Liver (tissue), 9 donors: ENCODE data around the gene TNFRSF8. TPM values are rescaled to one million over a fixed set of nuclear protein-coding genes. Genes with fewer than 3 reads are reported as not detected.
A peak's percentile ranks its signal among the peaks of the same experiment; 100 is the strongest.

Experiments used
- DNase-seq: peaks from one replicate; pipeline ENCODE4 v3.0.0-alpha.2; 2017; ENCODE audit warnings: low spot score
- H3K27ac ChIP-seq, 2 donors: one replicate each; pipeline ENCODE4 v1.7.0; 2013; ENCODE audit warnings: inconsistent platforms in 2 of 2, low read length in 2 of 2, control low read depth in 1 of 2, low read depth in 1 of 2, mild to moderate bottlenecking in 1 of 2
- H3K27me3 ChIP-seq, 4 donors: one replicate each; pipeline versions ENCODE4 v1.6.1 to v1.7.0; 2013; ENCODE audit warnings: low read length in 3 of 4, inconsistent platforms in 1 of 4, mild to moderate bottlenecking in 1 of 4, moderate library complexity in 1 of 4; ENCODE audit not compliant: control insufficient read depth in 4 of 4, insufficient read depth in 4 of 4
- H3K36me3 ChIP-seq, 4 donors: one replicate each; pipeline versions ENCODE4 v1.6.1 to v1.7.0; 2013; ENCODE audit warnings: low read length in 3 of 4, mild to moderate bottlenecking in 3 of 4, low read depth in 1 of 4, moderate library complexity in 1 of 4; ENCODE audit not compliant: control insufficient read depth in 4 of 4, insufficient read depth in 3 of 4
- H3K4me1 ChIP-seq, 4 donors: one replicate each; pipeline versions ENCODE4 v1.6.1 to v1.7.0; 2013; ENCODE audit warnings: low read length in 3 of 4, mild to moderate bottlenecking in 3 of 4, moderate library complexity in 1 of 4; ENCODE audit not compliant: control insufficient read depth in 4 of 4, insufficient read depth in 4 of 4
- H3K4me3 ChIP-seq, 3 donors: one replicate each; pipeline versions ENCODE4 v1.6.1 to v1.7.0; 2013; ENCODE audit warnings: low read length in 3 of 3, control low read depth in 1 of 3, low read depth in 1 of 3, mild to moderate bottlenecking in 1 of 3
- H3K9ac ChIP-seq, 2 donors: one replicate each; pipeline ENCODE4 v1.7.0; 2013; ENCODE audit warnings: low read length in 2 of 2, mild to moderate bottlenecking in 2 of 2, moderate library complexity in 2 of 2, control low read depth in 1 of 2, low read depth in 1 of 2
- H3K9me3 ChIP-seq, 4 donors: one replicate each; pipeline versions ENCODE4 v1.6.1 to v1.7.0; 2013; ENCODE audit warnings: low read length in 3 of 4; ENCODE audit not compliant: control insufficient read depth in 4 of 4
- ATF3 ChIP-seq: IDR thresholded peaks from 2 replicates; pipeline ENCODE4 v1.6.1; 2016; ENCODE audit warnings: antibody characterized with exemption
- EGR1 ChIP-seq, 2 donors: IDR thresholded peaks; 2 replicates each; pipeline ENCODE4 v1.6.1; 2016 to 2018; ENCODE audit warnings: antibody characterized with exemption in 2 of 2, low read depth in 2 of 2
- FOXA1 ChIP-seq: IDR thresholded peaks from 2 replicates; pipeline ENCODE4 v1.6.1; 2016; ENCODE audit warnings: antibody characterized with exemption
- FOXA2 ChIP-seq: IDR thresholded peaks from 2 replicates; pipeline ENCODE4 v1.6.1; 2016; ENCODE audit warnings: antibody characterized with exemption
- GABPA ChIP-seq, 2 donors: IDR thresholded peaks in 1 of 2; conservative IDR thresholded peaks in 1 of 2; 2 replicates each; pipeline ENCODE4 v1.6.1; 2016; ENCODE audit warnings: antibody characterized with exemption in 2 of 2, mild to moderate bottlenecking in 1 of 2, moderate library complexity in 1 of 2
- HNF4G ChIP-seq: IDR thresholded peaks from 2 replicates; pipeline ENCODE4 v1.6.1; 2016; ENCODE audit warnings: antibody characterized with exemption
- NR2F2 ChIP-seq: IDR thresholded peaks from 2 replicates; pipeline ENCODE4 v1.6.1; 2016; ENCODE audit warnings: antibody characterized with exemption
- RXRA ChIP-seq, 2 donors: IDR thresholded peaks; 2 replicates each; pipeline ENCODE4 v1.6.1; 2017 to 2018; ENCODE audit warnings: antibody characterized with exemption in 2 of 2, mild to moderate bottlenecking in 1 of 2
- SP1 ChIP-seq: IDR thresholded peaks from 2 replicates; pipeline ENCODE4 v1.6.1; 2018; ENCODE audit warnings: antibody characterized with exemption, mild to moderate bottlenecking
- TAF1 ChIP-seq: conservative IDR thresholded peaks from 2 replicates; pipeline ENCODE4 v1.6.1; 2016; ENCODE audit warnings: antibody characterized with exemption, mild to moderate bottlenecking
- YY1 ChIP-seq: IDR thresholded peaks from 2 replicates; pipeline ENCODE4 v1.6.1; 2016; ENCODE audit warnings: antibody characterized with exemption, mild to moderate bottlenecking
- whole genome bisulfite sequencing: extraction: QIAGEN DNeasy Blood & Tissue Kit; methylation state at CpG from one replicate; pipeline ENCODE4 v1.1.7; 2013; 5-methylcytosine and 5-hydroxymethylcytosine counted together
- polyA plus RNA-seq, 2 donors: library from polyadenylated mRNA; stranded (reverse) in 1 of 2; unstranded in 1 of 2; fragments of 200-250 nt in 1 of 2; fragments of >200 nt in 1 of 2; fragmentation: Nextera tagmentation in 1 of 2; extraction: Ambion mirVana in 1 of 2; gene quantifications; one replicate each; pipeline versions ENCODE4 v1.2.1 to v1.2.3, GENCODE V29; 2013 to 2015
- total RNA-seq, 2 donors: library from RNA; depleted of rRNA; stranded (reverse); fragments of >200 nt; gene quantifications; one replicate each; pipeline ENCODE4 v1.2.3, GENCODE V29; 2014
- TF ChIP-seq, protein P1 (sequence below): fragments of 150-350 bp; IDR thresholded peaks from 2 replicates; pipeline ENCODE4 v1.5.1; 2017; ENCODE audit warnings: improper control_type of control experiment, low read depth, low read length; ENCODE audit not compliant: missing input control
- donor health status: healthy.
- donor health status: healthy.
- donor health status: healthy.
- donor health status: healthy.
- donor health status: healthy.

The TNFRSF8 gene
- total and polyA plus RNA-seq, 4 donors, result 0.08 to 0.19 (median 0.12) TPM

DNA sequence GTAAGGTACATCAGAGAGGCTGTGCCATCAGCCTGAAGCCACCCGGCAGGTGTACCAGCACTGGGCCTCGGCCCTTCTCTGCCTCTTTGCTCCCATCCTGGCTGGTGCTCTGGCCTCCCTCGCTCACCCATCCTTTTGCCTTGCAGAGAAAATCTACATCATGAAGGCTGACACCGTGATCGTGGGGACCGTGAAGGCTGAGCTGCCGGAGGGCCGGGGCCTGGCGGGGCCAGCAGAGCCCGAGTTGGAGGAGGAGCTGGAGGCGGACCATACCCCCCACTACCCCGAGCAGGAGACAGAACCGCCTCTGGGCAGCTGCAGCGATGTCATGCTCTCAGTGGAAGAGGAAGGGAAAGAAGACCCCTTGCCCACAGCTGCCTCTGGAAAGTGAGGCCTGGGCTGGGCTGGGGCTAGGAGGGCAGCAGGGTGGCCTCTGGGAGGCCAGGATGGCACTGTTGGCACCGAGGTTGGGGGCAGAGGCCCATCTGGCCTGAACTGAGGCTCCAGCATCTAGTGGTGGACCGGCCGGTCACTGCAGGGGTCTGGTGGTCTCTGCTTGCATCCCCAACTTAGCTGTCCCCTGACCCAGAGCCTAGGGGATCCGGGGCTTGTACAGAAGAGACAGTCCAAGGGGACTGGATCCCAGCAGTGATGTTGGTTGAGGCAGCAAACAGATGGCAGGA lies 79.2 kb downstream of the TNFRSF8 start:
- H3K9me3 ChIP-seq, result no peaks in the 10 kb centered on the region
- H3K9ac ChIP-seq, result no peak overlapping the region
- peaks cover 0 to 14% (median 2%) of the 10 kb centered on the region in 4 donors for H3K4me1 ChIP-seq
- DNase-seq, result no peak
- H3K27ac ChIP-seq, result peak overlapping the region in 1 of 2 donors; percentile 68
- WGBS, result 91% methylated on average over 18 of the region's 18 CpGs
- no peak for TF ChIP-seq GABPA (IDR thresholded peaks at IDR 0.05 in 1 of 2, conservative IDR thresholded peaks at IDR 0.05 in 1 of 2)
- no peak for TF ChIP-seq NR2F2
- no peak for TF ChIP-seq FOXA1
- TF ChIP-seq FOXA2, result no peak
- TF ChIP-seq, protein P1, sequence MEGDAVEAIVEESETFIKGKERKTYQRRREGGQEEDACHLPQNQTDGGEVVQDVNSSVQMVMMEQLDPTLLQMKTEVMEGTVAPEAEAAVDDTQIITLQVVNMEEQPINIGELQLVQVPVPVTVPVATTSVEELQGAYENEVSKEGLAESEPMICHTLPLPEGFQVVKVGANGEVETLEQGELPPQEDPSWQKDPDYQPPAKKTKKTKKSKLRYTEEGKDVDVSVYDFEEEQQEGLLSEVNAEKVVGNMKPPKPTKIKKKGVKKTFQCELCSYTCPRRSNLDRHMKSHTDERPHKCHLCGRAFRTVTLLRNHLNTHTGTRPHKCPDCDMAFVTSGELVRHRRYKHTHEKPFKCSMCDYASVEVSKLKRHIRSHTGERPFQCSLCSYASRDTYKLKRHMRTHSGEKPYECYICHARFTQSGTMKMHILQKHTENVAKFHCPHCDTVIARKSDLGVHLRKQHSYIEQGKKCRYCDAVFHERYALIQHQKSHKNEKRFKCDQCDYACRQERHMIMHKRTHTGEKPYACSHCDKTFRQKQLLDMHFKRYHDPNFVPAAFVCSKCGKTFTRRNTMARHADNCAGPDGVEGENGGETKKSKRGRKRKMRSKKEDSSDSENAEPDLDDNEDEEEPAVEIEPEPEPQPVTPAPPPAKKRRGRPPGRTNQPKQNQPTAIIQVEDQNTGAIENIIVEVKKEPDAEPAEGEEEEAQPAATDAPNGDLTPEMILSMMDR, result no peak
- TF ChIP-seq EGR1 (IDR thresholded peaks at IDR 0.05; ENCODE audit: low read depth in 2 of 2), result no peak
- no peak for TF ChIP-seq TAF1
- no peak for TF ChIP-seq RXRA (IDR thresholded peaks at IDR 0.05)
- no peak for TF ChIP-seq SP1
- TF ChIP-seq YY1, result no peak
- no peak overlapping the region for H3K4me3 ChIP-seq
- H3K27me3 ChIP-seq, result no peaks in the 10 kb centered on the region
- no peaks in the 10 kb centered on the region for H3K36me3 ChIP-seq

DNA sequence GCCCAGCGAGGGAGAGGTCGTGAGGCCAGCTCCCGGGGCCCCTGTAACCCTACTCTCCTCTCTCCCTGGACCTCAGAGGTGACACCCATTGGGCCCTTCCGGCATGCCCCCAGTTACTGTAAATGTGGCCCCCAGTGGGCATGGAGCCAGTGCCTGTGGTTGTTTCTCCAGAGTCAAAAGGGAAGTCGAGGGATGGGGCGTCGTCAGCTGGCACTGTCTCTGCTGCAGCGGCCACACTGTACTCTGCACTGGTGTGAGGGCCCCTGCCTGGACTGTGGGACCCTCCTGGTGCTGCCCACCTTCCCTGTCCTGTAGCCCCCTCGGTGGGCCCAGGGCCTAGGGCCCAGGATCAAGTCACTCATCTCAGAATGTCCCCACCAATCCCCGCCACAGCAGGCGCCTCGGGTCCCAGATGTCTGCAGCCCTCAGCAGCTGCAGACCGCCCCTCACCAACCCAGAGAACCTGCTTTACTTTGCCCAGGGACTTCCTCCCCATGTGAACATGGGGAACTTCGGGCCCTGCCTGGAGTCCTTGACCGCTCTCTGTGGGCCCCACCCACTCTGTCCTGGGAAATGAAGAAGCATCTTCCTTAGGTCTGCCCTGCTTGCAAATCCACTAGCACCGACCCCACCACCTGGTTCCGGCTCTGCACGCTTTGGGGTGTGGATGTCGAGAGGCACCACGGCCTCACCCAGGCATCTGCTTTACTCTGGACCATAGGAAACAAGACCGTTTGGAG lies 80.0 kb downstream of the TNFRSF8 start:
- H3K9ac ChIP-seq, result no peak overlapping the region
- WGBS, result 81% methylated on average over 21 of the region's 21 CpGs
- H3K4me3 ChIP-seq, result no peak overlapping the region
- no peaks in the 10 kb centered on the region for H3K27me3 ChIP-seq
- H3K36me3 ChIP-seq, result no peaks in the 10 kb centered on the region
- no peak for TF ChIP-seq RXRA (IDR thresholded peaks at IDR 0.05)
- no peak for TF ChIP-seq ATF3
- TF ChIP-seq, protein P1, result no peak
- TF ChIP-seq FOXA2, result no peak
- TF ChIP-seq SP1, result no peak
- no peak for TF ChIP-seq GABPA (IDR thresholded peaks at IDR 0.05 in 1 of 2, conservative IDR thresholded peaks at IDR 0.05 in 1 of 2)
- TF ChIP-seq YY1, result no peak
- no peak for TF ChIP-seq NR2F2
- no peak for TF ChIP-seq HNF4G
- TF ChIP-seq FOXA1, result no peak
- H3K4me1 ChIP-seq, result peaks cover 2 to 22% (median 5%) of the 10 kb centered on the region in 4 donors
- H3K9me3 ChIP-seq, result no peaks in the 10 kb centered on the region
- peak overlapping the region; percentile 66 to 68 for H3K27ac ChIP-seq
- DNase-seq, result no peak
